ENCODE measurements around the gene MEPCE.

GRCh38 chr7:100390286-100391009 is 39.2 kb upstream of the MEPCE start:
- TF ChIP-seq CTCF (IDR thresholded peaks at IDR 0.05) (no peak), POLR2A (IDR thresholded peaks at IDR 0.05) (no peak)

All from right lobe of liver (tissue), 4 donors.